ENCODE data around the gene EFEMP2. TPM values are rescaled to one million over a fixed set of nuclear protein-coding genes. Genes with fewer than 3 reads are reported as not detected.

EFEMP2 gene
- total and polyA plus RNA-seq, 10 of the 15 experiments (the other 5 are each of a cell fraction or from before 2014, with no cell fraction given): 0.24 to 13.2 (median 1.3) TPM; not detected in 1

DNA sequence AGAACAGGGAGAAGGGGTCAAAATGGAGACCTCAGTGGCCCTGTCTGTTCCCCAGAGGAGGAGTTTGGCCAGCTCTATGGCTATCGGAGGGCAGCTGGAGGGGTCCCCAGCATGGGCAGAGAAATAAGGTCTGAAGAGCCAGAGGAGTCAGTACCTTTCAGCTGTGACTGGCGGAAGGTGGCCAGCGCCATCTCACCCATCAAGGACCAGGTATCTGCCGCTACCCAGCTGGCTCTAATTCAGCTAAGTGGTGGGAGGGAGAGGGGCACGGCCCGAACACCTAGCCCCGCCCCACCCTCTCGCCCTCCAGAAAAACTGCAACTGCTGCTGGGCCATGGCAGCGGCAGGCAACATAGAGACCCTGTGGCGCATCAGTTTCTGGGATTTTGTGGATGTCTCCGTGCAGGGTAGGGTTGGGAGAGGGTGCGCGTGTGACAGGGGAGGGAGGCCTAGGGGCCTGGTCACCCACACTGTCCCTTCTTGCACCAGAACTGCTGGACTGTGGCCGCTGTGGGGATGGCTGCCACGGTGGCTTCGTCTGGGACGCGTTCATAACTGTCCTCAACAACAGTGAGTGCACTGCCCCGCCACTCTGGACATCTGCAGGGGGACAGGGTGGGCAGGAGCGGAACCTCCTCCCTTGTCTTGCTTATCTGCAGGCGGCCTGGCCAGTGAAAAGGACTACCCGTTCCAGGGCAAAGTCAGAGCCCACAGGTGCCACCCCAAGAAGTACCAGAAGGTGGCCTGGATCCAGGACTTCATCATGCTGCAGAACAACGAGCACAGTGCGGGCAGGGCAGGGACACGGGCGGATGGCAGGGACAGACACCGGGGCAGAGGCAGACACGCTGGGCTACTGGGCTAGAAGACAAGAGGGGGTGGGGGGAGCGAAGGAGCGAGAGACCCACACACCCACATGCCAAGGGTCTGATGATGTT lies 9.8 kb upstream of the EFEMP2 start:
- H3K4me2 ChIP-seq (ENCODE audit: control insufficient read depth, insufficient read depth): no peak overlapping the region
- ChIA-PET SMC1A (ENCODE audit: uncharacterized antibody, unreplicated experiment) (no interaction called here), POLR2A (interaction anchor here (0.5 to 2.6 kb wide), 4 partner anchors 8 to 340 kb away, joined by 3 to 8 read pairs (median 4); partner anchors contain the start of gene CCDC85B), RAD21 (ENCODE audit: unreplicated experiment) (interaction anchor here (1.6 kb wide), 1 partner anchor 171 kb away, joined by 3 read pairs; no protein-coding TSS in a partner anchor), CTCF (interaction anchor here (1.5 to 11.0 kb wide), 3 partner anchors 8 to 109 kb away, joined by 5 to 167 read pairs (median 5); partner anchors contain the start of gene CCDC85B)
- H3K9ac ChIP-seq (ENCODE audit: control insufficient read depth, insufficient read depth, low read length): no peak overlapping the region
- WGBS (ENCODE audit: insufficient coverage, insufficient replicate concordance, low lambda C conversion rate, missing lambda C conversion rate): 89% methylated on average over 29 of the region's 30 CpGs
- ATAC-seq: no peak
- intact Hi-C loops (cut with micrococcal nuclease; ENCODE audit: unreplicated experiment) (no loop called here), in situ Hi-C loops (cut with MboI) (loop anchor here (5.0 kb wide), 1 partner anchor 105 kb away; no protein-coding TSS in a partner anchor)
- H3K79me2 ChIP-seq (ENCODE audit: control insufficient read depth, insufficient read depth, low read length): peaks cover 6% of the 10 kb centered on the region
- H3K9me3 ChIP-seq (replicated peaks; ENCODE audit: control insufficient read depth, insufficient read depth, low read length): no peaks in the 10 kb centered on the region
- H3K27me3 ChIP-seq (replicated peaks in 1 of 2; ENCODE audit: control insufficient read depth in 2 of 2, insufficient read depth in 2 of 2, low read length in 1 of 2): no peaks in the 10 kb centered on the region
- H3K4me1 ChIP-seq (ENCODE audit: control insufficient read depth, insufficient read depth, low read length): peaks cover 17% of the 10 kb centered on the region
- H3K4me3 ChIP-seq: no peak overlapping the region
- TF ChIP-seq SUZ12 (IDR thresholded peaks at IDR 0.05; ENCODE audit: unreplicated experiment) (no peak), RAD51 (IDR thresholded peaks at IDR 0.05) (no peak), PAX5 (IDR thresholded peaks at IDR 0.05; ENCODE audit: borderline replicate concordance, low read depth, low read length) (no peak), ZNF217 (IDR thresholded peaks at IDR 0.05) (no peak), TCF7 (IDR thresholded peaks at IDR 0.05; ENCODE audit: borderline replicate concordance) (no peak)
- H4K20me1 ChIP-seq (ENCODE audit: control insufficient read depth, insufficient read depth): no peaks in the 10 kb centered on the region
- FAIRE-seq: no peak
- BruUV-seq (replicated peaks): no TSS peak
- no peak overlapping the region for H2AFZ ChIP-seq (ENCODE audit: control insufficient read depth, low read depth, low read length)
- peaks cover 12 to 25% of the 10 kb centered on the region in 2 experiments for H3K36me3 ChIP-seq (ENCODE audit: control insufficient read depth in 2 of 2, insufficient read depth in 2 of 2, low read length in 1 of 2)
- no peak for DNase-seq (ENCODE audit: low read depth, low spot score)
- no peak overlapping the region for H3K27ac ChIP-seq (ENCODE audit: control insufficient read depth, insufficient read depth)

All from GM12878 (cell line).